Heart left ventricle (tissue), 16 donors: ENCODE measurements around the gene MOK. TPM values are rescaled to one million over a fixed set of nuclear protein-coding genes. Genes with fewer than 3 reads are reported as not detected.
A peak's percentile ranks its signal among the peaks of the same experiment; 100 is the strongest.

Source experiments
- ATAC-seq, 4 donors: fragments of 200-7000 bp; cut with Tn5 transposase; one replicate each; pipeline ENCODE4 v1.9.1; 2020 to 2022; ENCODE audit warnings: moderate library complexity in 4 of 4, mild to moderate bottlenecking in 3 of 4, moderate number of reproducible peaks in 1 of 4
- DNase-seq, 5 donors: peaks; one replicate each; pipeline ENCODE4 v3.0.0-alpha.2; 2020
- H3K27ac ChIP-seq, 12 donors: fragments of 200-600 bp; sonication (generic) in 4 of 12; one replicate each; pipeline versions ENCODE4 v1.5.0 to v1.8.0; 2016 to 2022; ENCODE audit warnings: mild to moderate bottlenecking in 2 of 12
- H3K27me3 ChIP-seq, 9 donors: fragments of 200-600 bp; sonication (generic) in 2 of 9; one replicate each; pipeline versions ENCODE4 v1.5.1 to v1.8.0; 2016 to 2022; ENCODE audit warnings: mild to moderate bottlenecking in 3 of 9
- H3K36me3 ChIP-seq, 9 donors: fragments of 200-600 bp; sonication (generic) in 2 of 9; one replicate each; pipeline versions ENCODE4 v1.5.0 to v1.8.0; 2018 to 2022; ENCODE audit warnings: mild to moderate bottlenecking in 2 of 9
- H3K4me1 ChIP-seq, 12 donors: fragments of 200-600 bp; sonication (generic) in 4 of 12; one replicate each; pipeline versions ENCODE4 v1.5.0 to v1.8.0; 2016 to 2022; ENCODE audit warnings: mild to moderate bottlenecking in 3 of 12
- H3K4me3 ChIP-seq, 12 donors: fragments of 200-600 bp; sonication (generic) in 4 of 12; one replicate each; pipeline versions ENCODE4 v1.5.0 to v1.8.0; 2017 to 2022; ENCODE audit warnings: mild to moderate bottlenecking in 9 of 12, moderate library complexity in 4 of 12
- H3K9me3 ChIP-seq, 12 donors: fragments of 200-600 bp; sonication (generic) in 4 of 12; one replicate each; pipeline versions ENCODE4 v1.5.0 to v1.8.0; 2016 to 2022; ENCODE audit warnings: mild to moderate bottlenecking in 1 of 12
- CTCF ChIP-seq, 12 donors: fragments of 200-600 bp; sonication (generic) in 4 of 12; IDR thresholded peaks; one replicate each; pipeline versions ENCODE4 v1.5.0 to v1.8.0; 2018 to 2022; ENCODE audit warnings: antibody characterized with exemption in 12 of 12, mild to moderate bottlenecking in 5 of 12
- POLR2A ChIP-seq, 2 donors: fragments of 450-650 bp; IDR thresholded peaks; one replicate each; pipeline ENCODE4 v1.6.1; 2017; ENCODE audit warnings: antibody characterized with exemption in 2 of 2, mild to moderate bottlenecking in 2 of 2, moderate library complexity in 2 of 2
- WGBS, 4 donors: extraction: QIAGEN DNeasy Blood & Tissue Kit in 2 of 4; methylation state at CpG; one replicate each; pipeline versions ENCODE4 v1.1.5 to v1.1.7; 2013 to 2018; 5-methylcytosine and 5-hydroxymethylcytosine counted together
- intact Hi-C, 10 donors: fragments of 100-400 bp; cut with DNase I; formaldehyde crosslinking; loops; one replicate each; pipeline versions ENCODE4 v1.11.1 to v1.14.2; 2022
- polyA plus RNA-seq, 2 donors: library from polyadenylated mRNA; stranded (reverse); fragments of 200-250 nt; gene quantifications; one replicate each; pipeline ENCODE4 v1.2.3, GENCODE V29; 2013
- total RNA-seq, 9 donors: library from RNA; depleted of rRNA in 2 of 9; stranded (reverse); fragments of >200 nt in 2 of 9; fragmentation: NEBNext Ultra II Directional in 3 of 9; extraction: Animal tissue kit (Norgen Biotek cat#: 25700) in 3 of 9; gene quantifications; one replicate each; pipeline versions ENCODE4 v1.1.0 to v1.2.4, GENCODE V29; 2016 to 2023
- donor health status: ischemic (EF 13 %, LVEDD 7.1; RV severe dilation, severe dysfunction).
- donor health status: healthy with polysubstance abuse.
- donor health status: DM: no; HTN: yes; CAD: no.
- donor health status: DM: no; HTN: no; CAD: no.
- donor health status: ischemic (EF 25% LVEDD 6.9; RV normal size, moderate dysfunction).
- donor health status: ischemic (EF 25% LVEDD 5.7; RV mildly dilated, moderate dysfunction).
- donor health status: healthy.
- donor health status: DM: yes; HTN: yes; CAD: no.
- donor health status: ischemic (EF 35%, LVEDD 5.7; RV mildly dilated, moderate dysfunction).
- donor health status: nonischemic (EF 11% LVEDD 7.7; RV severe dilation, severe dysfunction).
- donor health status: DM: yes; HTN: yes; CAD: no.
- donor health status: PGD.
- donor health status: ischemic (EF 29% LVEDD 5.4; RV normal size, mild dysfunction).
- donor health status: nonischemic (EF 23%, LVEDD 6.1; RV moderate dilation, normal function).

MOK gene
- total and polyA plus RNA-seq, 11 donors, result 8.7 to 18.1 (median 12.7) TPM

GRCh38 chr14:102229071-102229738 lies 75.8 kb downstream of the MOK start:
- intact Hi-C loops, result no loop called here
- DNase-seq (no peak), ATAC-seq (no peak)
- Histone ChIP-seq H3K36me3 (peaks cover 0 to 52% (median 16%) of the 10 kb centered on the region in 9 donors), H3K27me3 (no peaks in the 10 kb centered on the region), H3K4me1 (peaks cover 0 to 10% (median 0%) of the 10 kb centered on the region in 12 donors), H3K4me3 (no peak overlapping the region), H3K27ac (no peak overlapping the region), H3K9me3 (no peaks in the 10 kb centered on the region)
- TF ChIP-seq POLR2A (IDR thresholded peaks at IDR 0.05) (no peak), CTCF (IDR thresholded peaks at IDR 0.05) (no peak)
- WGBS, 4 donors, result 93 to 95% (median 94%) methylated on average over 42 to 43 of the region's 43 CpGs

GRCh38 chr14:102227184-102227964 lies 77.6 kb downstream of the MOK start:
- Histone ChIP-seq H3K4me1 (peaks cover 0 to 10% (median 0%) of the 10 kb centered on the region in 12 donors), H3K27me3 (no peaks in the 10 kb centered on the region), H3K4me3 (peak overlapping the region in 8 of 12 donors; percentile 7 to 36 (median 12)), H3K9me3 (no peaks in the 10 kb centered on the region), H3K36me3 (peaks cover 0 to 50% (median 22%) of the 10 kb centered on the region in 9 donors), H3K27ac (no peak overlapping the region)
- WGBS, 4 donors, result 76 to 82% (median 79%) methylated on average over 27 to 28 of the region's 28 CpGs
- intact Hi-C loops, result no loop called here
- peak in 1 of 5 donors; percentile 33 for DNase-seq
- TF ChIP-seq CTCF (IDR thresholded peaks at IDR 0.05), result no peak
- no peak for TF ChIP-seq POLR2A (IDR thresholded peaks at IDR 0.05)
- peak in 2 of 4 donors; percentile 24 to 25 for ATAC-seq

GRCh38 chr14:102226356-102227125 lies 78.4 kb downstream of the MOK start:
- intact Hi-C loops, result no loop called here
- H3K4me3 ChIP-seq, result peak overlapping the region in 2 of 12 donors; percentile 7 to 29
- no peak overlapping the region for H3K27ac ChIP-seq
- no peaks in the 10 kb centered on the region for H3K9me3 ChIP-seq
- WGBS, 4 donors, result 79 to 88% (median 83%) methylated on average over 12 to 27 of the region's 27 CpGs
- no peak for TF ChIP-seq CTCF (IDR thresholded peaks at IDR 0.05)
- TF ChIP-seq POLR2A (IDR thresholded peaks at IDR 0.05), result no peak
- H3K4me1 ChIP-seq, result peaks cover 0 to 10% (median 0%) of the 10 kb centered on the region in 12 donors
- no peaks in the 10 kb centered on the region for H3K27me3 ChIP-seq
- peak in 1 of 4 donors; percentile 8 for ATAC-seq
- peaks cover 0 to 42% (median 18%) of the 10 kb centered on the region in 9 donors for H3K36me3 ChIP-seq
- DNase-seq, result no peak
